IMR-90 (cell line): Measurements from ENCODE around the gene MYL10.

ENCODE experiments used
- BHLHE40 ChIP-seq: fragments of 150-350 bp; IDR thresholded peaks from 2 replicates; pipeline ENCODE4 v1.6.1; 2016; ENCODE audit warnings: mild to moderate bottlenecking, low read depth, low read length
- CEBPB ChIP-seq: IDR thresholded peaks from 2 replicates; pipeline ENCODE4 v1.6.1; 2012; ENCODE audit warnings: low read depth, low read length, improper control_type of control experiment
- CTCF ChIP-seq: conservative IDR thresholded peaks from 2 replicates; pipeline ENCODE4 v1.5.1; 2012; ENCODE audit warnings: mild to moderate bottlenecking, low read depth, low read length, improper control_type of control experiment
- ELK1 ChIP-seq: fragments of 150-350 bp; IDR thresholded peaks from 2 replicates; pipeline ENCODE4 v1.6.1; 2016; ENCODE audit warnings: low read depth, mild to moderate bottlenecking, low read length, moderate library complexity, borderline replicate concordance
- FOS ChIP-seq: fragments of 150-350 bp; IDR thresholded peaks from 2 replicates; pipeline ENCODE4 v1.6.1; 2016; ENCODE audit warnings: low read depth, low read length
- MAFK ChIP-seq: IDR thresholded peaks from 2 replicates; pipeline ENCODE4 v1.6.1; 2012; ENCODE audit warnings: low read depth, low read length, improper control_type of control experiment
- MAZ ChIP-seq: IDR thresholded peaks from 2 replicates; pipeline ENCODE4 v1.6.1; 2012; ENCODE audit warnings: low read depth, mild to moderate bottlenecking, low read length, improper control_type of control experiment, moderate library complexity, borderline replicate concordance
- MXI1 ChIP-seq: IDR thresholded peaks from 2 replicates; pipeline ENCODE4 v1.6.1; 2012; ENCODE audit warnings: low read depth, mild to moderate bottlenecking, low read length, moderate library complexity, borderline replicate concordance
- NFE2L2 ChIP-seq: fragments of 150-350 bp; IDR thresholded peaks from 2 replicates; pipeline ENCODE4 v1.6.1; 2016; ENCODE audit warnings: low read depth, mild to moderate bottlenecking, low read length
- POLR2A ChIP-seq: IDR thresholded peaks from 2 replicates; pipeline ENCODE4 v1.6.1; 2012; ENCODE audit warnings: mild to moderate bottlenecking, low read depth, low read length
- RAD21 ChIP-seq: IDR thresholded peaks from 2 replicates; pipeline ENCODE4 v1.6.1; 2012; ENCODE audit warnings: low read length, improper control_type of control experiment
- RCOR1 ChIP-seq: IDR thresholded peaks from 2 replicates; pipeline ENCODE4 v1.6.1; 2012; ENCODE audit warnings: mild to moderate bottlenecking, low read length, improper control_type of control experiment; ENCODE audit not compliant: insufficient replicate concordance
- RFX5 ChIP-seq: IDR thresholded peaks from 2 replicates; pipeline ENCODE4 v1.8.0; 2012; ENCODE audit warnings: low read depth, mild to moderate bottlenecking, low read length, moderate library complexity

GRCh38 chr7:101669307-101669706, 40.2 kb upstream of the MYL10 start:
- TF ChIP-seq BHLHE40 (no peak), CTCF (peak; percentile 16; the same call in 1 of the 2 replicates), RAD21 (0 out of 2 replicates have a peak, but pooled peaks have one; percentile 4), POLR2A (no peak), RFX5 (no peak), MAFK (no peak), CEBPB (no peak), FOS (no peak), MAZ (no peak), ELK1 (no peak), MXI1 (no peak), RCOR1 (no peak), NFE2L2 (no peak)
